GM12892 (cell line): ENCODE measurements around the gene ELANE.
"Not testable (repeated sequence)": the region's sequence is repeated elsewhere in the genome, so short reads cannot be mapped to it uniquely, and the experiment has no call there.

Source experiments
- POLR2A ChIP-seq: IDR thresholded peaks from 2 replicates; pipeline ENCODE4 v1.6.1; 2011; ENCODE audit warnings: low read depth, low read length, control low read depth
- POLR2AphosphoS5 ChIP-seq: IDR thresholded peaks from 2 replicates; pipeline ENCODE4 v1.6.1; 2011; ENCODE audit warnings: low read depth, low read length, control low read depth
- TAF1 ChIP-seq: IDR thresholded peaks from 2 replicates; pipeline ENCODE4 v1.6.1; 2011; ENCODE audit warnings: low read depth, mild to moderate bottlenecking, control low read depth, low read length, borderline replicate concordance

GRCh38 chr19:849195-849594, 2.9 kb upstream of the ELANE start:
- TF ChIP-seq POLR2AphosphoS5, POLR2A, TAF1: not testable (repeated sequence)
